WTC11 (cell line): Measurements from ENCODE around the gene U2AF1L4.

ENCODE experiments used
- ATF2 ChIP-seq: sonication (generic); formaldehyde crosslinking; IDR thresholded peaks from 2 replicates; pipeline ENCODE4 v1.8.1; 2022; ENCODE audit warnings: low read depth, missing genetic modification reagents, borderline replicate concordance
- ERG ChIP-seq: fragments of 250-450 bp; sonication (Bioruptor Pico); IDR thresholded peaks from 2 replicates; pipeline ENCODE4 v1.8.0; 2021; ENCODE audit warnings: mild to moderate bottlenecking
- HMGA2 ChIP-seq: fragments of 250-450 bp; sonication (Bioruptor Pico); IDR thresholded peaks from 2 replicates; pipeline ENCODE4 v1.4.0; 2021; ENCODE audit warnings: mild to moderate bottlenecking, moderate library complexity
- IRF2 ChIP-seq: sonication (generic); formaldehyde crosslinking; IDR thresholded peaks from 2 replicates; pipeline ENCODE4 v1.8.0; 2022; ENCODE audit warnings: low read depth, missing genetic modification reagents, borderline replicate concordance
- MLX ChIP-seq: sonication (generic); formaldehyde crosslinking; IDR thresholded peaks from 2 replicates; pipeline ENCODE4 v1.8.1; 2023; ENCODE audit warnings: mild to moderate bottlenecking, missing genetic modification reagents, moderate library complexity
- NR3C1 ChIP-seq: sonication (generic); formaldehyde crosslinking; conservative IDR thresholded peaks from 2 replicates; pipeline ENCODE4 v1.8.1; 2023; ENCODE audit warnings: low read depth, mild to moderate bottlenecking, missing genetic modification reagents
- ZBTB21 ChIP-seq: sonication (generic); formaldehyde crosslinking; IDR thresholded peaks from 2 replicates; pipeline ENCODE4 v1.8.1; 2023; ENCODE audit warnings: mild to moderate bottlenecking, missing genetic modification reagents, borderline replicate concordance
- TF ChIP-seq, protein P1 (sequence below): fragments of 200-600 bp; IDR thresholded peaks from 2 replicates; pipeline ENCODE4 v1.8.0; 2022; ENCODE audit warnings: antibody characterized with exemption
- TF ChIP-seq, protein P2 (sequence below): sonication (generic); formaldehyde crosslinking; IDR thresholded peaks from 2 replicates; pipeline ENCODE4 v1.8.0; 2022; ENCODE audit warnings: mild to moderate bottlenecking, missing genetic modification reagents
- TF ChIP-seq, protein P3 (sequence below): sonication (generic); formaldehyde crosslinking; IDR thresholded peaks from 2 replicates; pipeline ENCODE4 v1.8.1; 2023; ENCODE audit warnings: mild to moderate bottlenecking, missing genetic modification reagents, moderate library complexity
- TF ChIP-seq, protein P4 (sequence below): sonication (generic); formaldehyde crosslinking; IDR thresholded peaks from 2 replicates; pipeline ENCODE4 v1.8.1; 2023; ENCODE audit warnings: mild to moderate bottlenecking, missing genetic modification reagents, borderline replicate concordance

DNA sequence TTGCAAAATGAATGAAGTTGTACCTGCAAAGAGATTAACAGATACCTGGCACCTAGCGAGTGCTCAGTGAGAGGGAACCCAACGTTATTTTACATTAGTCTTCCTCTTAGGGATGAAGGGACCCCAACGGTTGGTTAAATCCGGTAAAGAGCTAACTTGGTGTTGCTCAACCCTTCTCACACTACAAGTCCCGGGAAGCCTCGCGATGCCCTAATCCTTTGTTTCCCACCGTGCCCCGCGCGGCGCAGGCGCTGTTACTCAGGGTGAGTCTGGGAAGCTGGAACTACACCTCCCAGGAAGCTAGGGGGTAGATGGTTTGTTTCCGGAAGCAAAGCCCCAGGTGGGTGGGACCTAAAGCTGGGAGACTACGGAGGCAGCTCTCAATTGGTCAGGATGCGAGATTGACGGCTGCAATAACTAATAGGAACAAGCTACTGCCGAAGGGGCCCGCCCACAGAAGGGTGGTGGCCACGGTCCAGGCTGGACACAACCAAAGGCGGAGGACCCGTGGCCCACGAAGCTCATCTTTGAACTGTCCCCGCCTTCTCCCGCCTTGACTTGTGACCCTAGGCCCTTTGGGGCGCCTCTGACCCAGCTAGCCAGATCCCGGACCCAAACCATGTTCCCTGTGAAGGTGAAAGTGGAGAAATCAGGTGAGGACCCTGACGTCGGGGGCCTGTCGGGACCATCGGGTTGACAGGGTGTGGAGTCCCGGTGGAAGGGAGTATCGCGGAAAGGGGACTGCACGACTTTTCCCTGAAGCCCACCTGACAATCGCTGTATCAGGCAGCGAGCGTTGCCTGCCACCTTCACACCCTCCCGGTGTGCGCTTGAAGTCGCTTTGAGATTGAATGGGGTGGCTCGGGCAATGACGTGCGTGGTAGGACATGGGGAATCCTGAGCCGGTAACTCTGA lies 3.1 kb upstream of the U2AF1L4 start, which contains the start of gene LIN37:
- TF ChIP-seq, protein P1, sequence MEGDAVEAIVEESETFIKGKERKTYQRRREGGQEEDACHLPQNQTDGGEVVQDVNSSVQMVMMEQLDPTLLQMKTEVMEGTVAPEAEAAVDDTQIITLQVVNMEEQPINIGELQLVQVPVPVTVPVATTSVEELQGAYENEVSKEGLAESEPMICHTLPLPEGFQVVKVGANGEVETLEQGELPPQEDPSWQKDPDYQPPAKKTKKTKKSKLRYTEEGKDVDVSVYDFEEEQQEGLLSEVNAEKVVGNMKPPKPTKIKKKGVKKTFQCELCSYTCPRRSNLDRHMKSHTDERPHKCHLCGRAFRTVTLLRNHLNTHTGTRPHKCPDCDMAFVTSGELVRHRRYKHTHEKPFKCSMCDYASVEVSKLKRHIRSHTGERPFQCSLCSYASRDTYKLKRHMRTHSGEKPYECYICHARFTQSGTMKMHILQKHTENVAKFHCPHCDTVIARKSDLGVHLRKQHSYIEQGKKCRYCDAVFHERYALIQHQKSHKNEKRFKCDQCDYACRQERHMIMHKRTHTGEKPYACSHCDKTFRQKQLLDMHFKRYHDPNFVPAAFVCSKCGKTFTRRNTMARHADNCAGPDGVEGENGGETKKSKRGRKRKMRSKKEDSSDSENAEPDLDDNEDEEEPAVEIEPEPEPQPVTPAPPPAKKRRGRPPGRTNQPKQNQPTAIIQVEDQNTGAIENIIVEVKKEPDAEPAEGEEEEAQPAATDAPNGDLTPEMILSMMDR, result no peak
- TF ChIP-seq, protein P2, sequence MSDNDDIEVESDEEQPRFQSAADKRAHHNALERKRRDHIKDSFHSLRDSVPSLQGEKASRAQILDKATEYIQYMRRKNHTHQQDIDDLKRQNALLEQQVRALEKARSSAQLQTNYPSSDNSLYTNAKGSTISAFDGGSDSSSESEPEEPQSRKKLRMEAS (CRISPR knock-in tag), result peak; percentile 39; the same call in 1 of the 2 replicates
- TF ChIP-seq ERG (CRISPR knock-in tag) (no peak), MLX (CRISPR knock-in tag) (no peak), ZBTB21 (CRISPR knock-in tag) (no peak), ATF2 (no peak), HMGA2 (CRISPR knock-in tag) (no peak), NR3C1 (CRISPR knock-in tag) (no peak), IRF2 (CRISPR knock-in tag) (no peak)
- TF ChIP-seq, protein P3, sequence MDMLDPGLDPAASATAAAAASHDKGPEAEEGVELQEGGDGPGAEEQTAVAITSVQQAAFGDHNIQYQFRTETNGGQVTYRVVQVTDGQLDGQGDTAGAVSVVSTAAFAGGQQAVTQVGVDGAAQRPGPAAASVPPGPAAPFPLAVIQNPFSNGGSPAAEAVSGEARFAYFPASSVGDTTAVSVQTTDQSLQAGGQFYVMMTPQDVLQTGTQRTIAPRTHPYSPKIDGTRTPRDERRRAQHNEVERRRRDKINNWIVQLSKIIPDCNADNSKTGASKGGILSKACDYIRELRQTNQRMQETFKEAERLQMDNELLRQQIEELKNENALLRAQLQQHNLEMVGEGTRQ (CRISPR knock-in tag), result peak; percentile 34; the same call in 1 of the 2 replicates
- TF ChIP-seq, protein P4, sequence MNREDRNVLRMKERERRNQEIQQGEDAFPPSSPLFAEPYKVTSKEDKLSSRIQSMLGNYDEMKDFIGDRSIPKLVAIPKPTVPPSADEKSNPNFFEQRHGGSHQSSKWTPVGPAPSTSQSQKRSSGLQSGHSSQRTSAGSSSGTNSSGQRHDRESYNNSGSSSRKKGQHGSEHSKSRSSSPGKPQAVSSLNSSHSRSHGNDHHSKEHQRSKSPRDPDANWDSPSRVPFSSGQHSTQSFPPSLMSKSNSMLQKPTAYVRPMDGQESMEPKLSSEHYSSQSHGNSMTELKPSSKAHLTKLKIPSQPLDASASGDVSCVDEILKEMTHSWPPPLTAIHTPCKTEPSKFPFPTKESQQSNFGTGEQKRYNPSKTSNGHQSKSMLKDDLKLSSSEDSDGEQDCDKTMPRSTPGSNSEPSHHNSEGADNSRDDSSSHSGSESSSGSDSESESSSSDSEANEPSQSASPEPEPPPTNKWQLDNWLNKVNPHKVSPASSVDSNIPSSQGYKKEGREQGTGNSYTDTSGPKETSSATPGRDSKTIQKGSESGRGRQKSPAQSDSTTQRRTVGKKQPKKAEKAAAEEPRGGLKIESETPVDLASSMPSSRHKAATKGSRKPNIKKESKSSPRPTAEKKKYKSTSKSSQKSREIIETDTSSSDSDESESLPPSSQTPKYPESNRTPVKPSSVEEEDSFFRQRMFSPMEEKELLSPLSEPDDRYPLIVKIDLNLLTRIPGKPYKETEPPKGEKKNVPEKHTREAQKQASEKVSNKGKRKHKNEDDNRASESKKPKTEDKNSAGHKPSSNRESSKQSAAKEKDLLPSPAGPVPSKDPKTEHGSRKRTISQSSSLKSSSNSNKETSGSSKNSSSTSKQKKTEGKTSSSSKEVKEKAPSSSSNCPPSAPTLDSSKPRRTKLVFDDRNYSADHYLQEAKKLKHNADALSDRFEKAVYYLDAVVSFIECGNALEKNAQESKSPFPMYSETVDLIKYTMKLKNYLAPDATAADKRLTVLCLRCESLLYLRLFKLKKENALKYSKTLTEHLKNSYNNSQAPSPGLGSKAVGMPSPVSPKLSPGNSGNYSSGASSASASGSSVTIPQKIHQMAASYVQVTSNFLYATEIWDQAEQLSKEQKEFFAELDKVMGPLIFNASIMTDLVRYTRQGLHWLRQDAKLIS (CRISPR knock-in tag), result no peak
